T-helper 2 cell (primary cell): ENCODE results near the gene MB.
"Not testable (repeated sequence)": the region's sequence is repeated elsewhere in the genome, so short reads cannot be mapped to it uniquely, and the experiment has no call there.

Experiments used
- DNase-seq, 5 experiments: peaks; one replicate each; pipeline versions ENCODE4 v3.0.0 to v3.0.0-alpha.2; 2012 to 2022
- total RNA-seq, 2 donors: gene quantifications; one replicate each; lab custom pipeline; 2026; lab: John Stamatoyannopoulos, UW

The MB gene
- 0 reads per million in 2 donors for total RNA-seq

GRCh38 chr22:35617137-35617755 is at the start of gene MB:
MB (minus strand) TSS chr22:35617329; CDS start chr22:35617257, 72 bp downstream.
- DNase-seq = no peak

- not testable (repeated sequence) for DNase-seq
These were observed 49.6 kb upstream of the MB start for GRCh38 chr22:35666699-35667098.

GRCh38 chr22:35664955-35665587 is 47.9 kb upstream of the MB start:
- DNase-seq = no peak

GRCh38 chr22:35663371-35663770 is 46.2 kb upstream of the MB start:
- DNase-seq = no peak

- DNase-seq = no peak
These were observed 45.8 kb upstream of the MB start for GRCh38 chr22:35662914-35663313.

- peak in 1 of 5 experiments; percentile 71 for DNase-seq
These were observed 44.3 kb upstream of the MB start for GRCh38 chr22:35661464-35661863.

- DNase-seq = peak in 4 of 5 experiments; percentile 39 to 92 (median 66)
These were observed 43.4 kb upstream of the MB start for GRCh38 chr22:35660291-35661127.

GRCh38 chr22:35657571-35658312 is 40.6 kb upstream of the MB start:
- DNase-seq = no peak

GRCh38 chr22:35656284-35656752 is 39.2 kb upstream of the MB start:
- DNase-seq = no peak

GRCh38 chr22:35653824-35654223 is 36.7 kb upstream of the MB start:
- DNase-seq = no peak

- no peak for DNase-seq
These were observed 34.0 kb upstream of the MB start for GRCh38 chr22:35651085-35651484.

GRCh38 chr22:35649636-35650250 is 32.6 kb upstream of the MB start:
- DNase-seq = no peak

- peak in 1 of 5 experiments; percentile 55 for DNase-seq
These were observed 32.0 kb upstream of the MB start for GRCh38 chr22:35649026-35649553.

GRCh38 chr22:35648066-35649025 is 31.2 kb upstream of the MB start, which contains the start of gene APOL6:
APOL6 (plus strand) TSS chr22:35648446; CDS start chr22:35656426, 7,980 bp downstream.
- DNase-seq = peak in 3 of 5 experiments; percentile 47 to 92 (median 70)

GRCh38 chr22:35645646-35646045 is 28.5 kb upstream of the MB start:
- no peak for DNase-seq

- DNase-seq = no peak
These were observed 26.9 kb upstream of the MB start for GRCh38 chr22:35643991-35644390.

- no peak for DNase-seq
These were observed 25.2 kb upstream of the MB start for GRCh38 chr22:35642305-35642741.

GRCh38 chr22:35641494-35642120 is 24.5 kb upstream of the MB start:
- DNase-seq = no peak

- DNase-seq = no peak
These were observed 21.3 kb upstream of the MB start for GRCh38 chr22:35638410-35638809.

GRCh38 chr22:35638001-35638400 is 20.9 kb upstream of the MB start:
- DNase-seq = no peak
